Gastrocnemius medialis (tissue), 4 donors: ENCODE results near the gene THEMIS2.

Experiments used
- CTCF ChIP-seq, 5 experiments: fragments of 450-650 bp in 3 of 5; fragments of 200-600 bp in 2 of 5; sonication (generic) in 2 of 5; IDR thresholded peaks in 4 of 5; conservative IDR thresholded peaks in 1 of 5; 1 replicate in 4 of 5; 2 replicates in 1 of 5; pipeline ENCODE4 v1.5.1; 2016 to 2019; ENCODE audit warnings: antibody characterized with exemption in 5 of 5, mild to moderate bottlenecking in 3 of 5, moderate library complexity in 3 of 5
- POLR2A ChIP-seq, 2 donors: fragments of 450-650 bp; IDR thresholded peaks; one replicate each; pipeline ENCODE4 v1.6.1; 2017; ENCODE audit warnings: antibody characterized with exemption in 2 of 2, mild to moderate bottlenecking in 2 of 2, moderate library complexity in 2 of 2

GRCh38 chr1:27830621-27831440 is 41.5 kb upstream of the THEMIS2 start, which contains the start of gene PPP1R8:
- TF ChIP-seq POLR2A (IDR thresholded peaks at IDR 0.05) (peak; percentile 75 to 80), CTCF (IDR thresholded peaks at IDR 0.05 in 4 of 5, conservative IDR thresholded peaks at IDR 0.05 in 1 of 5) (no peak)
